Measurements from ENCODE around the gene GRIFIN. TPM values are rescaled to one million over a fixed set of nuclear protein-coding genes. Genes with fewer than 3 reads are reported as not detected.

Gene GRIFIN
- total and polyA plus RNA-seq, 9 of the 15 experiments (the other 6 are each of a cell fraction or from before 2014, with no cell fraction given) = not detected

GRCh38 chr7:2451171-2452073 lies 24.8 kb downstream of the GRIFIN start (continued):
- TF ChIP-seq ZNF316 (IDR thresholded peaks at IDR 0.05) = no peak
- TF ChIP-seq ZNF282 (CRISPR knock-in tag; IDR thresholded peaks at IDR 0.05) = no peak
- no peak for TF ChIP-seq ZBTB34 (CRISPR knock-in tag; IDR thresholded peaks at IDR 0.05)
- no peak for TF ChIP-seq CC2D1A (IDR thresholded peaks at IDR 0.05)
- TF ChIP-seq CGGBP1 (CRISPR knock-in tag; IDR thresholded peaks at IDR 0.05) = no peak
- no peak for TF ChIP-seq CTCFL (IDR thresholded peaks at IDR 0.05; ENCODE audit: borderline replicate concordance, insufficient read depth, low read depth, low read length, poor library complexity, severe bottlenecking)
- no peak for TF ChIP-seq ZNF41 (CRISPR knock-in tag; conservative IDR thresholded peaks at IDR 0.05)
- no peak for TF ChIP-seq PCBP1 (IDR thresholded peaks at IDR 0.05; ENCODE audit: low read depth, low read length, poor library complexity, severe bottlenecking)
- peak; percentile 90 for TF ChIP-seq MAX (CRISPR knock-in tag; IDR thresholded peaks at IDR 0.05)
- no peak for TF ChIP-seq CBFA2T2 (conservative IDR thresholded peaks at IDR 0.05)
- TF ChIP-seq ATF4 (CRISPR knock-in tag; IDR thresholded peaks at IDR 0.05) = no peak
- TF ChIP-seq ILK (tag; IDR thresholded peaks at IDR 0.05; ENCODE audit: borderline replicate concordance, low read depth) = no peak
- TF ChIP-seq ZEB2 (IDR thresholded peaks at IDR 0.05) = no peak
- TF ChIP-seq NR2C2 (CRISPR knock-in tag; IDR thresholded peaks at IDR 0.05) = peak; percentile 52; the same call in 1 of the 2 replicates
- TF ChIP-seq NR2C2 (tag; IDR thresholded peaks at IDR 0.05) = no peak
- no peak for TF ChIP-seq KAT2B (IDR thresholded peaks at IDR 0.05; ENCODE audit: low read depth, low read length)
- TF ChIP-seq YY1 (IDR thresholded peaks at IDR 0.05; ENCODE audit: borderline replicate concordance in 1 of 3, control insufficient read depth in 1 of 3, extremely low read depth in 1 of 3, insufficient read depth in 3 of 3, insufficient read length in 1 of 3, insufficient replicate concordance in 2 of 3, low read depth in 1 of 3, low read length in 2 of 3) = peak in 1 of 3 experiments; percentile 28
- no peak for TF ChIP-seq ATF2 (CRISPR knock-in tag; IDR thresholded peaks at IDR 0.05)
- TF ChIP-seq ZNF146 (CRISPR knock-in tag; IDR thresholded peaks at IDR 0.05; ENCODE audit: unreplicated experiment) = no peak
- TF ChIP-seq ZNF695 (CRISPR knock-in tag; IDR thresholded peaks at IDR 0.05) = no peak
- no peak for TF ChIP-seq NFYB (IDR thresholded peaks at IDR 0.05; ENCODE audit: extremely low read depth, insufficient read length)
